ENCODE measurements around the gene KMT2B.

The KMT2B gene

DNA sequence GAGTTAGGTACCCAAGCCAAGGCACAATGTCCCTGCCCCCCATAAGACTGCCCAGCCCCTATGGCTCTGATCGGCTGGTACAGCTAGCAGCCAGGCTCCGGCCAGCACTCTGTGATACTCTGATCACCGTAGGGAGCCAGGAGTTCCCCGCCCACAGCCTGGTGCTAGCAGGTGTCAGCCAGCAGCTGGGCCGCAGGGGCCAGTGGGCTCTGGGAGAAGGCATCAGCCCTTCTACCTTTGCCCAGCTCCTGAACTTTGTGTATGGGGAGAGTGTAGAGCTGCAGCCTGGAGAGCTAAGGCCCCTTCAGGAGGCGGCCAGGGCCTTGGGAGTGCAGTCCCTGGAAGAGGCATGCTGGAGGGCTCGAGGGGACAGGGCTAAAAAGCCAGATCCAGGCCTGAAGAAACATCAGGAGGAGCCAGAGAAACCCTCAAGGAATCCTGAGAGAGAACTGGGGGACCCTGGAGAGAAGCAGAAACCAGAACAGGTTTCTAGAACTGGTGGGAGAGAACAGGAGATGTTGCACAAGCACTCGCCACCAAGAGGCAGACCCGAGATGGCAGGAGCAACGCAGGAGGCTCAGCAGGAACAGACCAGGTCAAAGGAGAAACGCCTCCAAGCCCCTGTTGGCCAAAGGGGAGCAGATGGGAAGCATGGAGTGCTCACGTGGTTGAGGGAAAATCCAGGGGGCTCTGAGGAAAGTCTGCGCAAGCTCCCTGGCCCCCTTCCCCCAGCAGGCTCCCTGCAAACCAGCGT, 3.0 kb upstream of the KMT2B start:
- no peak for DNase-seq (ENCODE audit: low read depth, low spot score)
- Histone ChIP-seq H3K27ac (no peak overlapping the region), H3K36me3 (ENCODE audit: insufficient read depth, low read length) (peaks cover 3% of the 10 kb centered on the region; the same call in 1 of the 2 replicates), H3K9ac (ENCODE audit: insufficient read length) (no peak overlapping the region), H3K4me3 (no peak overlapping the region), H3K9me3 (ENCODE audit: low read depth, low read length) (no peaks in the 10 kb centered on the region)
- TF ChIP-seq EZH2 (IDR thresholded peaks at IDR 0.05) (no peak), FOXP2 (optimal IDR thresholded peaks at IDR 0.05; ENCODE audit: control extremely low read depth, extremely low read length, insufficient read depth) (no peak), POLR2AphosphoS5 (IDR thresholded peaks at IDR 0.05; ENCODE audit: borderline replicate concordance, low read depth, low read length) (no peak)

GRCh38 chr19:35715355-35715809, 2.4 kb upstream of the KMT2B start:
- no peak overlapping the region for H3K27ac ChIP-seq
- H3K9ac ChIP-seq (ENCODE audit: insufficient read length): no peak overlapping the region
- H3K36me3 ChIP-seq (ENCODE audit: insufficient read depth, low read length): peaks cover 7% of the 10 kb centered on the region; the same call in 1 of the 2 replicates
- H3K4me3 ChIP-seq: no peak overlapping the region
- no peak for DNase-seq (ENCODE audit: low read depth, low spot score)
- H3K9me3 ChIP-seq (ENCODE audit: low read depth, low read length): no peaks in the 10 kb centered on the region
- no peak for TF ChIP-seq POLR2AphosphoS5 (IDR thresholded peaks at IDR 0.05; ENCODE audit: borderline replicate concordance, low read depth, low read length)
- no peak for TF ChIP-seq EZH2 (IDR thresholded peaks at IDR 0.05)
- TF ChIP-seq FOXP2 (optimal IDR thresholded peaks at IDR 0.05; ENCODE audit: control extremely low read depth, extremely low read length, insufficient read depth): no peak

DNA sequence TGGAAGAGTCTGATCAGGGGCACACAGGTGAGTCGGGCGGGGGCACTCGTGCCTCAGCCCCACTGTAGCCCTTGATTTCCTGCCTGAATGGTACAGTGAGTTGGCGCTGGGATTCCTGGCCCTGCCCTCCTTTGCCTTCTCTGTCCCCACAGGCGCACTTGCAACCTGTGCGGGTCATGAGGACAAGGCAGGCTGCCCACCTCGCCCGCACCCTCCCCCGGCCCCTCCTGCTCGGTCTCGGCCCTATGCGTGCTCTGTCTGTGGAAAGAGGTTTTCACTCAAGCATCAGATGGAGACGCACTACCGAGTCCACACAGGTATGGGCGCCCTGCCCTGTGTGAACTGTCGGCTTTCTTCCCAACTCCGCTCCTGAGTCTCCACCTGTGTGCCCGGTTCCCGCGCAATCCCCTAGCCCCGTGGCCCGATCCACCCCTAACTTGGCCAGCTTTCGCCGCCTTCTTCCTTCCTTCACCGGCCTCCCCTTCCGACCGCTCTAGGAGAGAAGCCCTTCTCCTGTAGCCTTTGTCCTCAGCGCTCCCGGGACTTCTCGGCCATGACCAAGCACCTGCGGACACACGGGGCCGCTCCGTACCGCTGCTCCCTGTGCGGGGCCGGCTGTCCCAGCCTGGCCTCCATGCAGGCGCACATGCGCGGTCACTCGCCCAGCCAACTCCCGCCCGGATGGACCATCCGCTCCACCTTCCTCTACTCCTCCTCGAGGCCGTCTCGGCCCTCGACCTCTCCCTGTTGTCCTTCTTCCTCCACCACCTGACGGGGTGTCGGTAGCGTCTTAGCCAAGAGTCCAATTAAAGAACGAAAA, 1.6 kb upstream of the KMT2B start:
- TF ChIP-seq FOXP2 (optimal IDR thresholded peaks at IDR 0.05; ENCODE audit: control extremely low read depth, extremely low read length, insufficient read depth) (no peak), POLR2AphosphoS5 (IDR thresholded peaks at IDR 0.05; ENCODE audit: borderline replicate concordance, low read depth, low read length) (no peak), EZH2 (IDR thresholded peaks at IDR 0.05) (no peak)
- Histone ChIP-seq H3K9me3 (ENCODE audit: low read depth, low read length) (no peaks in the 10 kb centered on the region), H3K4me3 (peak overlapping the region; percentile 93), H3K9ac (ENCODE audit: insufficient read length) (no peak overlapping the region), H3K36me3 (ENCODE audit: insufficient read depth, low read length) (peaks cover 7% of the 10 kb centered on the region; the same call in 1 of the 2 replicates), H3K27ac (no peak overlapping the region)
- DNase-seq (ENCODE audit: low read depth, low spot score): no peak

GRCh38 chr19:35716801-35717664, 770 bp upstream of the KMT2B start:
- peak overlapping the region; percentile 67 for H3K9ac ChIP-seq (ENCODE audit: insufficient read length)

DNA sequence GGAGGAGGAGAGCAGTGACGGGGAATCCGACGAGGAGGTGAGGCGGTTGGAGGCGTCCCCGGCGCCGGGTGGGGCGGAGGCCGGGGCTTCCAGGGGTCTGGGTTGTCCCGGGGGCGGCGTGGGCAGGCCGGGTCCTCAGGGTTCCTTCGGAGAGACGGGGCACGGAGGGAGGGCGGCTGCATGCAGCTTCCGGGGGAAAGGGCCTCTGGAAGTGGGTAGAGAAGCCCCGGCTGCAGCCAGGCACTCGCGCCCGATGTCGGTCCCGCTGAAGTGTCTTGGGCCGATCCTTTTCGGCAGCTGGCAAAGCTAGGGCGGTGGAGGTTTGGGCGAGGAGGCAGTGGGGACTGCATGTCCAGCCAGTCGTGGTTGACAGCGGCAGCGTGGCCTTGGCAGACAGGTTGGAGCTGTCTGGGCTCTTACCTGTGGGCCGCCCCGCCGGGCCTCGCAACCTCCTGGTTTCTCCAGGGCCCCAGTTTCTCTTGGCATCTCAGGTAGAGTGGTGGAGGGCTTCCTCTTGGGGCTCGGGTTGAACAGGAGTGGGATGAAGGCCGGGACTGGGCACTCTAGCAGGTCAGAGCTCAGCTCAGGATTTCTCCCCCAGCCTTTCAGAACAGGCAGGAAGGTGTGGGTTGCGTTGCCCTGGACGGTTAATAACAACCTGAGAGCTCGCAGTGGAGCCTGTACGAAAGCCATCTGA, 690 bp downstream of the KMT2B start:
- Histone ChIP-seq H3K36me3 (ENCODE audit: insufficient read depth, low read length) (peaks cover 27% of the 10 kb centered on the region; the same call in 1 of the 2 replicates), H3K27ac (peak overlapping the region; percentile 46; the same call in 1 of the 2 replicates), H3K9me3 (ENCODE audit: low read depth, low read length) (no peaks in the 10 kb centered on the region), H3K4me3 (peak overlapping the region; percentile 90), H3K9ac (ENCODE audit: insufficient read length) (peak overlapping the region; percentile 92)
- no peak for DNase-seq (ENCODE audit: low read depth, low spot score)
- TF ChIP-seq POLR2AphosphoS5 (IDR thresholded peaks at IDR 0.05; ENCODE audit: borderline replicate concordance, low read depth, low read length): no peak
- no peak for TF ChIP-seq EZH2 (IDR thresholded peaks at IDR 0.05)
- TF ChIP-seq FOXP2 (optimal IDR thresholded peaks at IDR 0.05; ENCODE audit: control extremely low read depth, extremely low read length, insufficient read depth): no peak

More at GRCh38 chr19:35716801-35717664, 770 bp upstream of the KMT2B start:
- Histone ChIP-seq H3K9me3 (ENCODE audit: low read depth, low read length) (no peaks in the 10 kb centered on the region), H3K36me3 (ENCODE audit: insufficient read depth, low read length) (peaks cover 13% of the 10 kb centered on the region; the same call in 1 of the 2 replicates), H3K4me3 (peak overlapping the region; percentile 93), H3K27ac (peak overlapping the region; percentile 76; the same call in 1 of the 2 replicates)
- peak; percentile 52 for DNase-seq (ENCODE audit: low read depth, low spot score)
- TF ChIP-seq POLR2AphosphoS5 (IDR thresholded peaks at IDR 0.05; ENCODE audit: borderline replicate concordance, low read depth, low read length): peak; percentile 58; the same call in 1 of the 2 replicates
- no peak for TF ChIP-seq FOXP2 (optimal IDR thresholded peaks at IDR 0.05; ENCODE audit: control extremely low read depth, extremely low read length, insufficient read depth)

DNA sequence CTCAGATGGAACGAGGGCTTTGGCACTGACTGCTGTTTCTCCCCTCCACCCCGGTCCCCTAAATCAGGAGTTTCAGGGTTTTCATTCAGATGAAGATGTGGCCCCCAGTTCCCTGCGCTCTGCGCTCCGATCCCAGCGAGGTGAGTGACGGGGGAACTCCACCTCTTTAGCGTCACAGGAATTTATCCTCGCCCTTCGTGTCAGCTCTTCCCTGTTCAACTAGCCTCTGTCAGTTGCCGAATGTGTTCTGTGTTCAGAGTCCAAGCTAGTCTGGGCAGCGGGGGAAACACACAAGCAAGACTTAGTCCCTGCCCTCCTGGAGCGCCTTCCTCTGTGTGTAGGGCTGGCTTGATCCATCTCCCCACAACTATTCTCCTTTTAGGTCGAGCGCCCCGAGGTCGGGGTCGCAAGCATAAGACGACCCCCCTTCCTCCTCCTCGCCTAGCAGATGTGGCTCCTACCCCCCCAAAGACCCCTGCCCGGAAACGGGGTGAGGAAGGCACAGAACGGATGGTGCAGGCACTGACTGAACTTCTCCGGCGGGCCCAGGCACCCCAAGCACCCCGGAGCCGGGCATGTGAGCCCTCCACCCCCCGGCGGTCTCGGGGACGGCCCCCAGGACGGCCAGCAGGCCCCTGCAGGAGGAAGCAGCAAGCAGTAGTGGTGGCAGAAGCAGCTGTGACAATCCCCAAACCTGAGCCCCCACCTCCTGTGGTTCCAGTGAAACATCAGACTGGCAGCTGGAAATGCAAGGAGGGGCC, 1.8 kb downstream of the KMT2B start:
- Histone ChIP-seq H3K9ac (ENCODE audit: insufficient read length) (peak overlapping the region; percentile 92), H3K36me3 (ENCODE audit: insufficient read depth, low read length) (peaks cover 38% of the 10 kb centered on the region; the same call in 1 of the 2 replicates), H3K9me3 (ENCODE audit: low read depth, low read length) (no peaks in the 10 kb centered on the region), H3K4me3 (peak overlapping the region; percentile 90), H3K27ac (no peak overlapping the region)
- TF ChIP-seq EZH2 (IDR thresholded peaks at IDR 0.05) (no peak), FOXP2 (optimal IDR thresholded peaks at IDR 0.05; ENCODE audit: control extremely low read depth, extremely low read length, insufficient read depth) (no peak), POLR2AphosphoS5 (IDR thresholded peaks at IDR 0.05; ENCODE audit: borderline replicate concordance, low read depth, low read length) (no peak)
- no peak for DNase-seq (ENCODE audit: low read depth, low spot score)

GRCh38 chr19:35720163-35720524, 2.3 kb downstream of the KMT2B start:
- DNase-seq (ENCODE audit: low read depth, low spot score): no peak
- H3K27ac ChIP-seq: no peak overlapping the region
- H3K4me3 ChIP-seq: no peak overlapping the region
- peaks cover 43% of the 10 kb centered on the region; the same call in 1 of the 2 replicates for H3K36me3 ChIP-seq (ENCODE audit: insufficient read depth, low read length)
- H3K9me3 ChIP-seq (ENCODE audit: low read depth, low read length): no peaks in the 10 kb centered on the region
- no peak overlapping the region for H3K9ac ChIP-seq (ENCODE audit: insufficient read length)
- no peak for TF ChIP-seq FOXP2 (optimal IDR thresholded peaks at IDR 0.05; ENCODE audit: control extremely low read depth, extremely low read length, insufficient read depth)

Measured in SK-N-MC (cell line).